ENCODE measurements around the gene AUTS2.

The AUTS2 gene

GRCh38 chr7:70159121-70159520 lies 560.8 kb downstream of the AUTS2 start:
- no peak for DNase-seq

- DNase-seq = no peak
Measured at GRCh38 chr7:70165477-70166170, 567.3 kb downstream of the AUTS2 start.

GRCh38 chr7:70171369-70171920 lies 573.2 kb downstream of the AUTS2 start:
- DNase-seq = no peak

GRCh38 chr7:70177166-70177565 lies 578.9 kb downstream of the AUTS2 start:
- DNase-seq = no peak

- DNase-seq = no peak
Measured at GRCh38 chr7:70178211-70178610, 579.9 kb downstream of the AUTS2 start.

- no peak for DNase-seq
Measured at GRCh38 chr7:70178787-70179186, 580.5 kb downstream of the AUTS2 start.

GRCh38 chr7:70182521-70182920 lies 584.2 kb downstream of the AUTS2 start:
- no peak for DNase-seq

- DNase-seq = no peak
Measured at GRCh38 chr7:70183278-70183677, 585.0 kb downstream of the AUTS2 start.

- DNase-seq = no peak
Measured at GRCh38 chr7:70188901-70189650, 590.8 kb downstream of the AUTS2 start.

- DNase-seq = no peak
Measured at GRCh38 chr7:70189776-70190175, 591.5 kb downstream of the AUTS2 start.

GRCh38 chr7:70190281-70190680 lies 592.0 kb downstream of the AUTS2 start:
- no peak for DNase-seq

GRCh38 chr7:70193514-70193913 lies 595.2 kb downstream of the AUTS2 start:
- DNase-seq = no peak

- no peak for DNase-seq
Measured at GRCh38 chr7:70208236-70209063, 610.2 kb downstream of the AUTS2 start.

GRCh38 chr7:70210200-70210935 lies 612.1 kb downstream of the AUTS2 start:
- no peak for DNase-seq

GRCh38 chr7:70210936-70211310 lies 612.6 kb downstream of the AUTS2 start:
- DNase-seq = no peak

- no peak for DNase-seq
Measured at GRCh38 chr7:70212281-70212680, 614.0 kb downstream of the AUTS2 start.

- no peak for DNase-seq
Measured at GRCh38 chr7:70214071-70214470, 615.8 kb downstream of the AUTS2 start.

GRCh38 chr7:70215491-70215890 lies 617.2 kb downstream of the AUTS2 start:
- no peak for DNase-seq

- DNase-seq = no peak
Measured at GRCh38 chr7:70217571-70217970, 619.3 kb downstream of the AUTS2 start.

GRCh38 chr7:70218006-70218405 lies 619.7 kb downstream of the AUTS2 start:
- DNase-seq = no peak

- no peak for DNase-seq
Measured at GRCh38 chr7:70219061-70219460, 620.8 kb downstream of the AUTS2 start.

- DNase-seq = no peak
Measured at GRCh38 chr7:70229242-70229641, 631.0 kb downstream of the AUTS2 start.

GRCh38 chr7:70230761-70231160 lies 632.5 kb downstream of the AUTS2 start:
- no peak for DNase-seq

Measured in stimulated activated CD4-positive, alpha-beta T cell treated with anti-CD3 and anti-CD28 coated beads, Interleukin-4, amount 100 ng/mL, for 1 hour (primary cell).